Measurements from ENCODE around the gene SETD4. TPM values are rescaled to one million over a fixed set of nuclear protein-coding genes. Genes with fewer than 3 reads are reported as not detected.

Gene SETD4
- total and polyA plus RNA-seq, 2 of the 8 experiments (the other 6 are each of a cell fraction or from before 2014, with no cell fraction given): 20.1 to 46.6 TPM

DNA sequence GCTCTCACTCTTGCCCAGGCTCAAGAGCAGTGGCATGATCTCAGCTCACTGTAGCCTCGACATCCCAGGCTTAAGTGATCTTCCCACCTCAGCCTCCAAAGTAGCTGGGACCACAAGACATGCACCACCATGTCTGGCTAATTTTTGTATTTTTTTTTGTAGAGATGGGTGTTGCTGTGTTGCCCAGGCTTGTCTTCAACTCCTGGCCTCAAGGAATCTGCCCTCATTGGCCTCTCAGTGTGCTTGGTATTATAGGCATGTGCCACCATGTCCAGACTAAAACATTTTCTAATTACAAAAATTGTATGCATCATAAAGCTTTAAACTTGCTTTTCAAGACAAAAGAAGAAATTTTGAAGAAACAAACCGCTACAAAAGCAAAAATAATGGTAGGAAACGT is 29.6 kb upstream of the SETD4 start (continued):
- TF ChIP-seq MAX (IDR thresholded peaks at IDR 0.05) (no peak), KDM1A (IDR thresholded peaks at IDR 0.05; ENCODE audit: borderline replicate concordance, low read length) (no peak), JUN (IDR thresholded peaks at IDR 0.05; ENCODE audit: low read depth, low read length) (no peak)
